KMS-11 (cell line): ENCODE measurements around the gene THRB.

Experiments used
- H2AFZ ChIP-seq: fragments of 200-600 bp; sonication (generic); 2 replicates; pipeline ENCODE4 v1.6.1; 2016; ENCODE audit warnings: antibody characterized with exemption, mixed run types, low read depth
- H3K27ac ChIP-seq: fragments of 200-600 bp; sonication (generic); 2 replicates; pipeline ENCODE4 v1.6.1; 2016; ENCODE audit warnings: mild to moderate bottlenecking, mixed run types
- H3K27me3 ChIP-seq: fragments of 200-600 bp; sonication (generic); 2 replicates; pipeline ENCODE4 v1.6.1; 2017; ENCODE audit warnings: mild to moderate bottlenecking, low read depth, mixed run types, moderate library complexity; ENCODE audit not compliant: insufficient read depth
- H3K36me3 ChIP-seq: fragments of 200-600 bp; sonication (generic); 2 replicates; pipeline ENCODE4 v1.6.1; 2017; ENCODE audit warnings: mild to moderate bottlenecking, mixed run types; ENCODE audit not compliant: insufficient read depth
- H3K4me1 ChIP-seq: fragments of 200-600 bp; sonication (generic); 2 replicates; pipeline ENCODE4 v1.6.1; 2016; ENCODE audit warnings: mild to moderate bottlenecking, low read depth, mixed run types; ENCODE audit not compliant: poor library complexity, severe bottlenecking
- H3K4me2 ChIP-seq: fragments of 200-600 bp; sonication (generic); 2 replicates; pipeline ENCODE4 v1.7.0; 2016; ENCODE audit warnings: mild to moderate bottlenecking, mixed run types
- H3K4me3 ChIP-seq: fragments of 200-600 bp; sonication (generic); IDR thresholded peaks from 2 replicates; pipeline ENCODE4 v1.6.1; 2017; ENCODE audit warnings: low read depth, low read length, mixed read lengths; ENCODE audit not compliant: insufficient read depth
- H3K79me2 ChIP-seq: fragments of 200-600 bp; sonication (generic); 2 replicates; pipeline ENCODE4 v1.6.1; 2016; ENCODE audit warnings: low read depth, mixed run types; ENCODE audit not compliant: insufficient read depth
- H3K9ac ChIP-seq: fragments of 200-600 bp; sonication (generic); 2 replicates; pipeline ENCODE4 v1.6.1; 2016; ENCODE audit warnings: mild to moderate bottlenecking, mixed run types
- H4K20me1 ChIP-seq: fragments of 200-600 bp; sonication (generic); 2 replicates; pipeline ENCODE4 v1.6.1; 2016; ENCODE audit warnings: mild to moderate bottlenecking, mixed run types; ENCODE audit not compliant: insufficient read depth
- TF ChIP-seq, protein P1 (sequence below): fragments of 200-600 bp; sonication (generic); conservative IDR thresholded peaks from 2 replicates; pipeline ENCODE4 v1.6.1; 2017; ENCODE audit warnings: low read depth, mild to moderate bottlenecking, antibody characterized with exemption, low read length, moderate library complexity, mixed read lengths

THRB gene

GRCh38 chr3:24407980-24408680 lies 86.5 kb downstream of the THRB start:
- TF ChIP-seq, protein P1, sequence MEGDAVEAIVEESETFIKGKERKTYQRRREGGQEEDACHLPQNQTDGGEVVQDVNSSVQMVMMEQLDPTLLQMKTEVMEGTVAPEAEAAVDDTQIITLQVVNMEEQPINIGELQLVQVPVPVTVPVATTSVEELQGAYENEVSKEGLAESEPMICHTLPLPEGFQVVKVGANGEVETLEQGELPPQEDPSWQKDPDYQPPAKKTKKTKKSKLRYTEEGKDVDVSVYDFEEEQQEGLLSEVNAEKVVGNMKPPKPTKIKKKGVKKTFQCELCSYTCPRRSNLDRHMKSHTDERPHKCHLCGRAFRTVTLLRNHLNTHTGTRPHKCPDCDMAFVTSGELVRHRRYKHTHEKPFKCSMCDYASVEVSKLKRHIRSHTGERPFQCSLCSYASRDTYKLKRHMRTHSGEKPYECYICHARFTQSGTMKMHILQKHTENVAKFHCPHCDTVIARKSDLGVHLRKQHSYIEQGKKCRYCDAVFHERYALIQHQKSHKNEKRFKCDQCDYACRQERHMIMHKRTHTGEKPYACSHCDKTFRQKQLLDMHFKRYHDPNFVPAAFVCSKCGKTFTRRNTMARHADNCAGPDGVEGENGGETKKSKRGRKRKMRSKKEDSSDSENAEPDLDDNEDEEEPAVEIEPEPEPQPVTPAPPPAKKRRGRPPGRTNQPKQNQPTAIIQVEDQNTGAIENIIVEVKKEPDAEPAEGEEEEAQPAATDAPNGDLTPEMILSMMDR = no peak
- Histone ChIP-seq H3K79me2 (no peaks in the 10 kb centered on the region), H3K36me3 (no peaks in the 10 kb centered on the region), H3K4me2 (no peak overlapping the region), H3K27me3 (no peaks in the 10 kb centered on the region), H4K20me1 (no peaks in the 10 kb centered on the region), H3K4me3 (no peak overlapping the region), H3K4me1 (no peaks in the 10 kb centered on the region), H3K9ac (no peak overlapping the region), H2AFZ (no peak overlapping the region), H3K27ac (no peak overlapping the region)

DNA sequence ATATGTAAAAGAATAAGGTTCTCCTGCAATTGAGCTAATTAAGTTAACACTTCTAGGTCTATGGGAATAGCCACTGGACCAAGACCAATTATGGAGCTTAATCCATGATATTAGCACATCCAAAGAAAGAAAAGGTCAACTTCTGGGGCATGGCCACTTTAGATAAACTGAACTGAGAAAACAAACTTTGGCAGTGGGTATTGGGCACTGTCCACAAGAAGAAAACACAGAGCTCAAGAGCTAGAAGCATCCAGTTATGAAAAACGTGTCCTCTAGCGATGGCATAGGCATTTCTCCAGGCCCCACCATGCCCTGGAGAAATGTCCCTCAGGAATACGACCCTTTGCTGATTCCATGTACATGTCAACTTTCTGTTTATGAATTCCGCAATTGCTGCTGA lies 87.8 kb downstream of the THRB start:
- Histone ChIP-seq H3K27me3 (no peaks in the 10 kb centered on the region), H3K9ac (no peak overlapping the region), H3K4me1 (no peaks in the 10 kb centered on the region), H2AFZ (no peak overlapping the region), H3K79me2 (no peaks in the 10 kb centered on the region), H3K27ac (no peak overlapping the region), H4K20me1 (no peaks in the 10 kb centered on the region), H3K4me2 (no peak overlapping the region), H3K4me3 (no peak overlapping the region), H3K36me3 (no peaks in the 10 kb centered on the region)
- TF ChIP-seq, protein P1 = no peak

DNA sequence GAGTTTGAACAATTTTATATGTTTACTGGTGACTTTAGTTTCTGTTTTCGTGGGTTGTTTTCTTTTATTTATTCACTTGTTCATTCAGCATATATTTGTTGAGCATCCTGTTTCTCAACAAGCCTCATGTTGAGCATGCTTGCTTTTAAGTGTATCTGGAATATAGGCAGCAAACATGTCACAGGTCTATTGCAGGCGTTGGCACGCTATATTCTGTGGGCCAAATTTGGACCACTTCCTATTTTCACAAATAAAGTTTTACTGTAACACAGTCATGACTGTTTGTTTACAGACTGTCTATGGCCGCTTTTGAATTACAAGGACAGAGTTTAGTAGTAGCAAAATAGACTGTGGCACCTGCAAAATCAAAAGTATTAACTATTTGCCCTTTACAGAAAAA lies 89.6 kb downstream of the THRB start:
- H3K36me3 ChIP-seq = no peaks in the 10 kb centered on the region
- no peaks in the 10 kb centered on the region for H3K27me3 ChIP-seq
- no peaks in the 10 kb centered on the region for H3K79me2 ChIP-seq
- H3K4me2 ChIP-seq = no peak overlapping the region
- H3K4me1 ChIP-seq = no peaks in the 10 kb centered on the region
- no peak overlapping the region for H3K27ac ChIP-seq
- no peaks in the 10 kb centered on the region for H4K20me1 ChIP-seq
- TF ChIP-seq, protein P1 = no peak
- H2AFZ ChIP-seq = no peak overlapping the region
- H3K9ac ChIP-seq = no peak overlapping the region
- no peak overlapping the region for H3K4me3 ChIP-seq

GRCh38 chr3:24401811-24402185 lies 92.9 kb downstream of the THRB start:
- Histone ChIP-seq H3K4me2 (no peak overlapping the region), H4K20me1 (no peaks in the 10 kb centered on the region), H3K9ac (no peak overlapping the region), H3K27ac (no peak overlapping the region), H2AFZ (no peak overlapping the region), H3K36me3 (no peaks in the 10 kb centered on the region), H3K4me3 (no peak overlapping the region), H3K4me1 (no peaks in the 10 kb centered on the region), H3K79me2 (no peaks in the 10 kb centered on the region), H3K27me3 (no peaks in the 10 kb centered on the region)
- TF ChIP-seq, protein P1 = no peak
